Measurements from ENCODE around the gene MBD5.

- TF ChIP-seq CTCF (IDR thresholded peaks at IDR 0.05) (no peak), POLR2A (IDR thresholded peaks at IDR 0.05) (no peak)
Observed at GRCh38 chr2:148459377-148459778, 438.5 kb downstream of the MBD5 start.

Data from adrenal gland (tissue), 5 donors.